ENCODE data around the gene RAB6B. TPM values are rescaled to one million over a fixed set of nuclear protein-coding genes. Genes with fewer than 3 reads are reported as not detected.
"Not testable (repeated sequence)": the region's sequence is repeated elsewhere in the genome, so short reads cannot be mapped to it uniquely, and the experiment has no call there.

RAB6B gene
- total RNA-seq, 1 experiment from 2014 or later: 18.0 TPM

GRCh38 chr3:133781570-133781969 is 114.1 kb downstream of the RAB6B start:
- CTCF ChIA-PET: no interaction called here
- DNase-seq (ENCODE audit: low spot score) (no peak), ATAC-seq (no peak)
- POLR2A ChIA-PET: no interaction called here
- Mint-ChIP-seq H3K27me3 (ENCODE audit: low read depth) (no peaks in the 10 kb centered on the region), H3K27ac (no peak overlapping the region), H3K36me3 (peaks cover 4% of the 10 kb centered on the region), H3K4me1 (peaks cover 11% of the 10 kb centered on the region), H3K4me3 (no peak overlapping the region), H3K9me3 (peaks cover 13% of the 10 kb centered on the region)
- TF ChIP-seq MXD4 (CRISPR knock-in tag; IDR thresholded peaks at IDR 0.05; ENCODE audit: borderline replicate concordance) (no peak), EMX1 (CRISPR knock-in tag; IDR thresholded peaks at IDR 0.05) (no peak), ZNF396 (CRISPR knock-in tag; IDR thresholded peaks at IDR 0.05; ENCODE audit: borderline replicate concordance) (no peak), ZNF219 (CRISPR knock-in tag; IDR thresholded peaks at IDR 0.05; ENCODE audit: borderline replicate concordance) (no peak), JAZF1 (CRISPR knock-in tag; IDR thresholded peaks at IDR 0.05) (no peak), TEAD4 (CRISPR knock-in tag; IDR thresholded peaks at IDR 0.05) (no peak), ATF6 (CRISPR knock-in tag; IDR thresholded peaks at IDR 0.05) (no peak)

GRCh38 chr3:133780756-133781155 is 114.9 kb downstream of the RAB6B start:
- DNase-seq (ENCODE audit: low spot score); ATAC-seq; POLR2A ChIA-PET; H3K27ac Mint-ChIP-seq; H3K4me3 Mint-ChIP-seq; H3K27me3 Mint-ChIP-seq (ENCODE audit: low read depth); CTCF ChIA-PET; H3K36me3 Mint-ChIP-seq; H3K9me3 Mint-ChIP-seq: not testable (repeated sequence)
- peaks cover 11% of the 10 kb centered on the region for H3K4me1 Mint-ChIP-seq

- peaks cover 4% of the 10 kb centered on the region for H3K36me3 Mint-ChIP-seq
- no peaks in the 10 kb centered on the region for H3K27me3 Mint-ChIP-seq (ENCODE audit: low read depth)
- TF ChIP-seq USF1 (CRISPR knock-in tag; IDR thresholded peaks at IDR 0.05) (no peak), RELA (CRISPR knock-in tag; IDR thresholded peaks at IDR 0.05; ENCODE audit: borderline replicate concordance) (no peak), JUN (CRISPR knock-in tag; IDR thresholded peaks at IDR 0.05) (no peak), ZNF232 (CRISPR knock-in tag; IDR thresholded peaks at IDR 0.05) (no peak), ELF4 (CRISPR knock-in tag; IDR thresholded peaks at IDR 0.05; ENCODE audit: low read depth) (no peak), ZNF396 (CRISPR knock-in tag; IDR thresholded peaks at IDR 0.05; ENCODE audit: borderline replicate concordance) (no peak), SOX15 (CRISPR knock-in tag; IDR thresholded peaks at IDR 0.05) (no peak), E2F5 (CRISPR knock-in tag; IDR thresholded peaks at IDR 0.05) (no peak), GTF2I (CRISPR knock-in tag; conservative IDR thresholded peaks at IDR 0.05) (no peak), SMAD4 (CRISPR knock-in tag; IDR thresholded peaks at IDR 0.05) (no peak), ZNF423 (CRISPR knock-in tag; IDR thresholded peaks at IDR 0.05) (no peak), ATF6 (CRISPR knock-in tag; IDR thresholded peaks at IDR 0.05) (no peak), ZNF416 (CRISPR knock-in tag; IDR thresholded peaks at IDR 0.05) (no peak), EMX1 (CRISPR knock-in tag; IDR thresholded peaks at IDR 0.05) (no peak), NR3C1 (CRISPR knock-in tag; conservative IDR thresholded peaks at IDR 0.05; ENCODE audit: low read depth) (no peak), ATF1 (CRISPR knock-in tag; IDR thresholded peaks at IDR 0.05) (no peak), CTCF (IDR thresholded peaks at IDR 0.05) (no peak), MXD4 (CRISPR knock-in tag; IDR thresholded peaks at IDR 0.05; ENCODE audit: borderline replicate concordance) (no peak), SMAD3 (CRISPR knock-in tag; IDR thresholded peaks at IDR 0.05; ENCODE audit: borderline replicate concordance) (no peak), JAZF1 (CRISPR knock-in tag; IDR thresholded peaks at IDR 0.05) (no peak)
- ATAC-seq (no peak), DNase-seq (ENCODE audit: low spot score) (no peak)
- POLR2A ChIA-PET: no interaction called here
- H3K27ac Mint-ChIP-seq: no peak overlapping the region
- H3K4me3 Mint-ChIP-seq: no peak overlapping the region
- CTCF ChIA-PET: no interaction called here
- peaks cover 8% of the 10 kb centered on the region; the same call in 1 of the 2 replicates for H3K9me3 Mint-ChIP-seq
- H3K4me1 Mint-ChIP-seq: peaks cover 11% of the 10 kb centered on the region
Observed at GRCh38 chr3:133779626-133780203, 116.0 kb downstream of the RAB6B start.
